OCI-LY7 (cell line): ENCODE measurements around the gene ELF1.
"Not testable (repeated sequence)": the region's sequence is repeated elsewhere in the genome, so short reads cannot be mapped to it uniquely, and the experiment has no call there.

Source experiments
- EZH2phosphoT487 ChIP-seq: fragments of 200-600 bp; sonication (generic); IDR thresholded peaks from 2 replicates; pipeline ENCODE4 v1.6.1; 2018; ENCODE audit warnings: low read depth, borderline replicate concordance, mild to moderate bottlenecking, mixed run types, antibody characterized with exemption, low read length, moderate library complexity, mixed read lengths
- TF ChIP-seq, protein P1 (sequence below): fragments of 200-600 bp; sonication (generic); conservative IDR thresholded peaks from 2 replicates; pipeline ENCODE4 v1.5.1; 2014; ENCODE audit warnings: mild to moderate bottlenecking, antibody characterized with exemption, low read length, moderate library complexity, mixed read lengths

DNA sequence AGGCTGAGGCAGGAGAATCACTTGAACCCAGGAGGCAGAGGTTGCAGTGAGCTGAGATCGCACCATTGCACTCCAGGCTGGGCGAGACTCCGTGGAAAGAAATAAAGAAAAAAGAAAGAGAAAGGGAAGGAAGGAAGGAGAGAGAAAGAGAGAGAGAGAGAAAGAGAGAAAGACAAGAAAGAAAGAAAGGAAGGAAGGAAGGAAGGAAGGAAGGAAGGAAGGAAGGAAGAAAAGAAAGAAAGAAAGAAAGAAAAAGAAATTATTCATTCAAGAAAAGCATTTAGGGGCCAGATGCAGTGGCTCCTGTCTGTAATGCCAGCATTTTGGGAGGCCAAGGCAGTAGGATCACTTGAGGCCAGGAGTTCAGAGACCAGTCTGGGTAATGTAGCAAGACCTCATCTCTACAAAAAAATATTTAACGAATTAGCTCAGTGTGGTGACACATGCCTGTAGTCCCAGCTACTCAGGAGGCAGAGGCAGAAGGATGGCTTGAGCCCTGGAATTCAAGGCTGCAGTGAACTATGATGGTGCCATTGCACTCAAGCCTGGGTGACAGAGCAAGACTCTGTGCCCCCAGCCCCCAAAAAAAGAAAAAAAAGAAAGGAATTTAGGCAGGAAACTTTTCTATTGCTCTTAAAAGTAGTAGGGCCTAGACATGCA, 109.4 kb downstream of the ELF1 start:
- TF ChIP-seq, protein P1, sequence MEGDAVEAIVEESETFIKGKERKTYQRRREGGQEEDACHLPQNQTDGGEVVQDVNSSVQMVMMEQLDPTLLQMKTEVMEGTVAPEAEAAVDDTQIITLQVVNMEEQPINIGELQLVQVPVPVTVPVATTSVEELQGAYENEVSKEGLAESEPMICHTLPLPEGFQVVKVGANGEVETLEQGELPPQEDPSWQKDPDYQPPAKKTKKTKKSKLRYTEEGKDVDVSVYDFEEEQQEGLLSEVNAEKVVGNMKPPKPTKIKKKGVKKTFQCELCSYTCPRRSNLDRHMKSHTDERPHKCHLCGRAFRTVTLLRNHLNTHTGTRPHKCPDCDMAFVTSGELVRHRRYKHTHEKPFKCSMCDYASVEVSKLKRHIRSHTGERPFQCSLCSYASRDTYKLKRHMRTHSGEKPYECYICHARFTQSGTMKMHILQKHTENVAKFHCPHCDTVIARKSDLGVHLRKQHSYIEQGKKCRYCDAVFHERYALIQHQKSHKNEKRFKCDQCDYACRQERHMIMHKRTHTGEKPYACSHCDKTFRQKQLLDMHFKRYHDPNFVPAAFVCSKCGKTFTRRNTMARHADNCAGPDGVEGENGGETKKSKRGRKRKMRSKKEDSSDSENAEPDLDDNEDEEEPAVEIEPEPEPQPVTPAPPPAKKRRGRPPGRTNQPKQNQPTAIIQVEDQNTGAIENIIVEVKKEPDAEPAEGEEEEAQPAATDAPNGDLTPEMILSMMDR, result not testable (repeated sequence)
- not testable (repeated sequence) for TF ChIP-seq EZH2phosphoT487
